ENCODE results near the gene NANOS2.
"Not testable (repeated sequence)": the region's sequence is repeated elsewhere in the genome, so short reads cannot be mapped to it uniquely, and the experiment has no call there.

The NANOS2 gene

DNA sequence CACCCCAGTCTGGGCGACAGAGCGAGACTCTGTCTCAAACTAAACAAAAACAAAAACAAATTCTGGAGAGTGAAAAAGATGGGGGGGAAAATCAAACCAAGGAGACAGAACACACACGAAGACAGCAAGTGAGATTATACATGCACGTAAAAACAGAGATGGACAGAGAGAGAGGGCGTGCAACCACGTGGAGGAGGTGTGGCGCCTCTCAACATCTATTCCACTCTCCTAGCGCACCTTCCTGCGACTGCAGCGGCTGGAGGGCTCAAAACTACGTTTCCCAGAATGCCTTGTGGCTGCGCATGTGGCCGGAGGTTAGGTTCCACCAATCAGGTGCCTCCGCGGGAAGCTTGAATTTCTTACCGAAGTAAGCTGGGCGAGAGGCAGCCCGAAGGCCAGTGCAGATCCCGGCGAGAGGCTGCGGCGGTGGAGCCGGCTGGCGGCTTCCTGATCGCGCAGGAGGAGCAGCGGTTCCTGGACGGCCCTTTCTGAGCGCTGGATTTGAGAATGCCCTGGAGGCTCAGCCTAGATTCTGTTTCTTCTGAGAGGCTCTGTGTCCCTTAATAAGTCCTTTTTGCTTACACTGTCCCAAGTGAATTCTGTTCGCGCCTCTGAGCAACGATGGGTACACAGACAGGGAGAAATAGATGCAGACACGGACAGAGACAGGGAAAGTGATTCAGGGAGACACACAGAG lies 13.1 kb upstream of the NANOS2 start:
- FAIRE-seq, result peak; percentile 94

DNA sequence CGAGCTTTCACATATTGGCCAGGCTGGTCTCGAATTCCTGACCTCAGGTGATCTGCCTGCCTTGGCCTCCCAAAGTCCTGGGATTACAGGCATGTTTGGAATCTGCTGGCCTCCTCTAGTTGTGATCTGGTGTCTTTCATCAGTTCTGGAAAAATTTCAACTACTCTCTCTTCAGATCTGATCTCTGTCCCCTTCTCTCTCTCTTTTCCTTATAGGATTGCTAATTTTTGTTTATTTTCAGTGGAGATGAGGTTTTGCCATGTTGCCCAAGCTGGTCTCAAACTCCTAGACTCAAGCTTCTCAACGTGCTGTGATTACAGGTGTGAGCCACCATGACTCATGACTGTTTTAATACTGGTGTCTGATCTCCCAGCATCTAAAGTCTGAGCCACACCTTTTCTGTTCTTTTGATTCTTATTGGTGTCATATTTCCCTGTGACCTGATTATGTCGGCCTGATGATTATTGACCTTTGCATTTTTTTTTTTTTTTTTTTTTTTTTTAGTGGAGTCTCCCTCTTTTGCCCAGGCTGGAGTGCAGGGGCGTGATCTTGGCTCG lies 10.4 kb upstream of the NANOS2 start:
- no peak for FAIRE-seq

DNA sequence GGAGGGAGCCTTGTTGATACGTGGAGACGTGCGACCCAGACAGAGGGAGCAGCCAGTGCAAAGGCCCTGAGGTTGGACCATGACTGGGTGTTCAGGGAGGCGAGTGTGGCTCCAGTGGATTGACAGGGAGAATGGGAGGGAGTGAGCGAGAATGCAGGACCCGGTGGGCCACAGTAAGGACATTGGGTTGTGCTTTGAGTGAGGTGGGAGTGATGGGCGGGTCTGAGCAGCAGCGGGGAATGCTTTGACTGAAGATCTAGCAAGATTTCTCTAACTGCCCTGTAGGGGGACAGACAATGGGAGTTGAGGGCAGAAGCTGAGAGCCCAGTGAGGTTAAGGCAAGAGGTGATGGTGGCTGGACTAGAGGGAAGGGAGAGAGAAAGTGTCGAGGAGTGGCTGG lies 7.7 kb upstream of the NANOS2 start:
- no peak for FAIRE-seq

DNA sequence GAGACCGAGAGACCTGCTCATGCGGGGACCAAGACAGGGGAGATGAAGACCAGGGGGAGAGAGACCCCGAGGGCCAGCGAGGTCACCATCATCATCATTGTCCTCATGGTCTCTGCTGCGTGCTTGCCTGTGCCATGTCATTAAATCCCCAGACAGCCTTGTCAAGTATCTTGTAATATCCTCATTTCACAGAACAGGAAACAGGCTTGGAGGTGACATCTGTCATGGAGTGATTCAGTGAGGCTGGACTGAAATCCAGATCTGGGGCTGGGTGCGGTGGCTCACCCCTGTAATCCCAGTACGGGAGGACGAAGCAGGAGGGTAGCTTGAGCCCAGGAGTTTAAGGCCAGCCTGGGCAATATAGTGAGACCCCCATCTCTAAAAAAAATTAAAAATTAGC lies 5.9 kb upstream of the NANOS2 start:
- FAIRE-seq, result no peak

DNA sequence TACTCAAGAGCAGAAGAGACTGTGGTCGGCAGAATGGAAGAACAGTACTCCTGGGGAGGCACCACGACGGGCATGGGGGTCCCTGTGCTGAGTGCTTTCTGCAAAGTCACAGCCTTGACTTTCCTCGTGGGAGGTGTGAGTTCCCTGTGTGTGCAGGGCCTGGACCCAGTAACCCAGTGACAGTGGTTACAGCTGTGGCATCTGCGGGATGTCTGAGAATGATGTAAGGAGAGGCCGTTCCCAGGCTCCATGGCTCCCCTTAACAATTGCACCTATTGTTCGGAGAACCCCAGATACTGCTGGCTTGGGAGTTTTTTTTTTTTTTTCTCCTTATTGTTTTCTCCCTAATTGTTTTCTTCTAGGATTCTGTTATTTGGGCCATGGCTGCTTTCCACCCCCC lies 5.1 kb upstream of the NANOS2 start:
- FAIRE-seq, result no peak

DNA sequence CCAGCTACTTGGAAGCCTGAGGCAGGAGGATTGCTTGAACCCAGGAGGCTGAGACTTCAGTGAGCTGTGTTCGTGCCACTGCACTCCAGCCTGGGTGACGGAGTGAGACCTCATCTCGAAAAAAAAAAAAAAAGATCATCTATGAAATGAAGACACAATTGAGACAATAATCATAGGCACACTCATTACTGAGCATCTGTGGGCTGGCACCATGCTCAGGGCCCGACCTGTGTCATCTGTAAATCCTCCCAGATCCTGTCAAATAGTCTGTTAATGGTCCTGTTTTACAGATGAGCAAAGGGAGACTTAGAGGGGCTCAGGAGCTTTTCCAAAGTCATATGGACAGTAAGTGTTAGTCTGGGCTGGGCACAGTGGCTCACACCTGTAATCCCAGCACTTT lies 4.1 kb upstream of the NANOS2 start:
- FAIRE-seq, result no peak

DNA sequence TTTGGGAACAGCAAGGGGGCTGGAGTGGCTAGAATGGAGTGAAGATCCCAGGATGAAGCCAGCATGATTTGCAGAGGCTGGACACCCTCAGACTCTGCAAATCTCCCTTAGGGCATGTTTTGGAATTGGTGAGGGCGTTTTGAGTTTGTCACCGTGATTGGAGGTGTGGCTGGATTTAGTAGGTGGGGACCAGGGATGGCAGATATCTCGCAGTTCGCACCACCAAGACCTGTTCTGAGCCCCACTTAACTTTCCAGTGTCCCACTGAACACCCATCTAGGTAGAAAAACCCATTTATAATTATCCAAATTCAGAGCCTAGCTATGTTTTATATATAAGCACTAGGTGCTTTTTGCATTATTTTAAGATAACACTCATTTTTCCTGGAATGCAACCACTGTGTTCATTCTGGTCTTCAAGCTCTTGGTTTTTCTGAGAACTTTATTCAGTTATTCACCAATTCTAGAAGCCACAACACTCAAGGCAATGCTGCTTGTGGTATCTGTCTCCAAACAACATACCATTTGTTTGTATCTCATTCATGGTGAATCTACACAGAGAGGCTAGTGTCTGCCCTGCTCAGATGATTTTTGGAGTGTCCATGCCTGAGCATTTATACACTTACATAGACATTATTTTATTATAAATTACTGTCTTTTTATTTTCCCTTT lies 3.0 kb upstream of the NANOS2 start:
- no peak for FAIRE-seq

DNA sequence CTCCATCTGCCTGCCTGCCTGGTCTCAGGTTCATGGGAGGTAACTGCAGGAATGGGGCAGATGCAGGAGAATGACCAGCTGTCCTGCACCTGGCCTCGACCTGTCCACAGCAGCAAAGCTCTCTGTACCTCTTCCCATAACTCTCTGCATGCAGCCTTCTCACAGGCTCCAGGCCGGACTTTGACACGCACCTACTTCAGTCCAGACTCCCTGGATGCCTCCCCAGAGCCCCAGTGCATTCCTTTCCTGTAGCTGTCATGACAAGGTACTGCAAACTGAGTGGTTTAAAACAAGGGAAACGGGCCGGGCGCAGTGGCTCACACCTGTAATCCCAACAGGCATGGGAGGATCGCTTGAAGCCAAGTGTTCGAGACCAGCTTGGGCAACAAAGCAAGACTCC lies 3.3 kb downstream of the NANOS2 start:
- FAIRE-seq, result no peak

DNA sequence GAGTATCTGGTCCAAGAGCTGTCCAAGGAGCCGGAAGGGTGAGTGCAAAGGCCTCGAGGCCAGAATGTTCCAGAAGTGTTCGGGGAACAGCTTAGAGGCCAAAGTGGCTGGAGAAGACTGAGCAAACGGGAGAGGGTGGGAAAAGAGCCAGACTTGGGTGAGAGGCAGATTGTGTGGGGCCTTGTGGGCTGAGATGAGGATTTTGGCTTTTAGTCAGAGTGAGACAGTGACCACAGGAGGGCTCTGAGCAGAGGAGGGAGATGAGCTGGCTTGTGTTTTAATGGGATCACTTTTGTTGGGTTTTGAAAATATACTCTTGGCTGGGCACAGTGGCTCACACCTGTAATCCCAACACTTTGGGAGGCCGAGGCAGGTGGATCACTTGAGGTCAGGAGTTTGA lies 5.6 kb downstream of the NANOS2 start:
- FAIRE-seq, result no peak

DNA sequence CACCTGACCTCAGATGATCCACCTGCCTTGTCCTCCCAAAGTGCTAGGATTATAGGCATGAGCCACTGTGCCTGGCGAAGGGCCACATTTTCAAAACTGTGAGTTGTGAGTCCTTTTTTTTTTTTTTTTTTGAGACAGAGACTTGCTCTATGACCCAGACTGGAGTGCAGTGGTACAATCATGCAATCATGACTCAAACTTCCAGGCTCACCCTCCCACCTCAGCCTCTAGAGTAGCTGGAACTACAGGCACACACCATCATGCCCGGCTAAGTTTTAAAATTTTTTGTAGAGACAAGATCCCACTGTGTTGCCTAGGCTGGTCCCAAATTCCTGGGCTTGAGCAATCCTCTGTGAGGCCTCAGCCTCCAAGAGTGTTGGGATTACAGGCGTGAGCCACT lies 8.4 kb downstream of the NANOS2 start:
- FAIRE-seq, result no peak

DNA sequence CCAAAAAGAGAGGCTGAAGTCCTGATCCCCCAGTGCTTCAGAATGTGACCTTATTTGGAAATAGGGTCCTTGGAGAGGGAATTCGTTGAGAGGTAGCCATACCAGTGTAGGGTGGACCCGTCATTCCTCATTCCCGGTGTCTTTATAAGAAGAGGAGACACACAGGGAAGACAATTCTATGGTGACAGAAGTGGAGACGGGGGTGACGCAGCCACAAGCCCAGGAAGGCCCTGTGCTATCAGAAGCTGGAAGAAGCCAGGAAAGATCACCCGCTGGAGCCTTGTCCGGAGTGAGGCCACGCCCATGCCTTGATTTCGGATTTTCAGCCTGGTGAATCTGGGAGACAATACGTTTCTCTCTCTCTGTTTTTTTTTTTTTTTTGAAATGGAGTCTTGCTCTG lies 9.6 kb downstream of the NANOS2 start:
- FAIRE-seq, result no peak

DNA sequence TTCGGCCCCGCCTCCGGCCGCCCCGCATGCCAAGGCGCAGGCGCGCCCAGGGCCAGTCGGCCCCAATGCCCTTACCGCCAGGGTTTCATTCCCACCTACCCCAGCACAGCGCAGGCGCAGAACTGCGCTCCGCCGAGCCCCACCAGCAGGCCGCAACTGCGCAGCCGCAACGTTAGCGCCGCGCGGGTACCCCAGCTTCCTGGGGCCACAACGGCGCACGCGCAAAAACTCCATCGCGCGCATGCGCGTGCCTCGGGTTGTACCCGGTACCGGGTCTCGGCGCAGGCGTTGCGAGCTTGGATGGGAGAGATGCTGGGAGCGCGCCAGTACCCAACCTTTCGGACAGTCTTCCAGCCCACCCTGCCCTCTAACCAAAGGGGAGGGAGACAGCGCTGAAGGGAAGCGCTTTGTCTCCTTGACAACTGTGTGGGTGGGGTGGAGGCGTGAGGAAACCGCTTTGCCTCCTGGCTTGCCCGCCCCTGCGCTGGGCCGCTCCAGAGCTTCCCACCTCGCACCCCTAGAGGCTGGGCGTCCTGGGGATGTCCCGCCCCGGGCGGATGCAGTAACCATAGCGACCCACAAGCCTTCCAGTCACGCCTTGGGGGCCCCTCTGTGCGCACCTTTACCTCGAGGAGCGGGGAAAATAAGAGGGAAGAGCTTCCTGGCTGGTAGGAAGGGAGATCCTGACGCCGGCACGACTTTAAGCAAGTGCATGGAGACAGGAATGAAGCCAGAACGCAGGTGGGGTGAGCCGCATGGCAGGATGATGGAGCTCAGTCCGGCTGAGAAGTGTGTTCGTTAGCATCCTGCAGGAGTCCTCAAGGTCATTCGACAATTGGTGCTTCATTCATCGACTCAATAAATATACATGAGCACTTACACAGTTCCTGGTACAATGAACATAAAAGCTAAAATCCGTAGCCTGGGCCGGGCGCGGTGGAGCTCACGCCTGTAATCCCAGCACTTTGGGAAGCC lies 11.6 kb downstream of the NANOS2 start:
- peak; percentile 94 for FAIRE-seq

DNA sequence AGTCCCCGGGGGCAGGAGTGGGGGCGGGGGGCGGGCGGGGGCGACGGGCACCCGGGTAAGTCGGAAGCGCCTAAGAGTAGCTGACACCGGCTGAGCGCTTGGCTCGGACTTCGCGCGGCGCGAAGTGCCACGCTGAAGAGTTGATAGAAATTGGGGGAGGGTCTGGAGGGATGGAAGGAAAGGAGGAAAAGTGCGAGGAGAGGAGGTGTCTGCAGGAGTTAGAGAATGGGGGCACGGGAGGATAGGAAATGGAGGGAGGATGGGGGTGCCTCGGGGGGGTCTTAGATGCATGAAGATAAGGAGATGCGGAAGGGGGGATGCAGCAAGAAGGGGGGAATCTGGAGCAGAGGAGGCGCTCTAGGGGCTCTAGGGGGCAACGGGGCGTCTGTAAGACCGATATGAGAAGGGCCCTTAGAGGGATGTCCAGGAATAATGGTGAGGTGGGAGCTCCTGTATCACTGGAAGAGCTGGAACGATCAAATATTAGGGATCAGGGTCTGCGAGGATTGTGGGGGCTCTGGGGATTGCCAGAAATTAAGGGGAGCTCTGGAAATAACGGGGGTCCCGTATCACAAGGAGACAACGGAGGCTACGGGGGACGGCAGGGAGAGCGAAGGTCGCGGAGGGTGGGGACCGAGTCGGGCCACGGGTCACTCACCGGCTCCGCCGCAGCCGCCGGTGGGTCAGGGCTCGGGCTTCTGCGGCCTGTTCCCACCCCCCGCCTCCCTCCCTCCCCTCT lies 12.5 kb downstream of the NANOS2 start, which contains the start of gene MYPOP:
TSS of gene MYPOP (minus strand) at position 702 of the 739 bp plus-strand sequence. CDS start 840 bp downstream, outside the sequence.
- FAIRE-seq, result no peak

DNA sequence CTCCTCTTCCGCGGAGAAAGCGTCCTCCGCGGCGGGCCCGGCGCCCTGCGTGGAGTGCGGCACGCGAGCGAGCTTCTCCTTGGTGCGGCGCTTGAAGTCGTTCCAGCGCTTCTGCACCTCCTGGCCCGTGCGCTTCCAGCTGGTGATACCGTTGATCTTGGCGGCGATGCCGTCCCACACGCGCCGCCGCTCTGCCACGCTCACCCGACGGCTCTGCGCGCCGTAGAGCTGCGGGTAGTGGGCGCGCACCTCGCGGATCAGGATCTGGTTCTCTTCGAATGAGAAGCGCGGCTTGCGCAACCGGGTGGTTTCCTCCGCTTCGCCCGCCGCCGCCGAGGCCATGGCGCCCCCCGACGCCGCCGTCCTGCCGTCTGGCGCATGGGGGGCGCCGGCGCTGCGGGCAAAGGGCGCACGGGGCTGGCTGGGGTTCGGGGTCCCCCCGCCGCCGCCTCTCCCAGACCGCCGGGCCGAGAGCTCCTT lies 13.1 kb downstream of the NANOS2 start:
- no peak for FAIRE-seq

DNA sequence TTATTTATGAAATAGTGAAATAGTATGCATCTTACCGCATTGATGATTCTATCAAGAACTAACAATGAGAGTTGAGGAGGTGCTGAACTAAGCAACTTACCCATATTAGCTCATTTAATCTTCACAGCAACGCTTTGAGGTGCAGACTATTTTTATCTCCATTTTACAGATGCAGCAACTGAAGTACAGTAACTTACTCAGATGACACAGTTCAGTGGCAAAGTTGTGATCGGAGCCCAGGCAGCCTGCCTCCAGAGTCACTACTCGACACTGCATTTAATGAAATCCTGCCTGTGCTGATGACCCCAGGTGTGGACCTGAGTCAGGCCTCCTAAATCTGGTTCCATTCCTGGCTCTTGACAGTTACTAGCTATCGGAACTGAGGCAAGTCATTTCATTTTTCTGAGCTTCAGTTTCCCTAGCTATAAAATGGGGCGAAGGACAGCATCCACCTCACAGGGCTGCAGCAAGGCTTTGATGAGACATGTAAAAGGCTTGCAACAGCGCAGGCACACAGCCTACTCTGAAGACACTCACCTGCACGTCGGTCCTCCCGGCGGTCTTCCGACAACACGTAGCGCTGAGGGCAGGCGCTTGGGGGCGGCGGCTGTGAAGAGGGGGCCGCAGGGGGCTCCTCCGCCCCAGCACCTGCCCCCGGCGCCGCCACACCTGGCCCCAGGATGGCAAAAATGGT lies 13.7 kb downstream of the NANOS2 start:
- no peak for FAIRE-seq

DNA sequence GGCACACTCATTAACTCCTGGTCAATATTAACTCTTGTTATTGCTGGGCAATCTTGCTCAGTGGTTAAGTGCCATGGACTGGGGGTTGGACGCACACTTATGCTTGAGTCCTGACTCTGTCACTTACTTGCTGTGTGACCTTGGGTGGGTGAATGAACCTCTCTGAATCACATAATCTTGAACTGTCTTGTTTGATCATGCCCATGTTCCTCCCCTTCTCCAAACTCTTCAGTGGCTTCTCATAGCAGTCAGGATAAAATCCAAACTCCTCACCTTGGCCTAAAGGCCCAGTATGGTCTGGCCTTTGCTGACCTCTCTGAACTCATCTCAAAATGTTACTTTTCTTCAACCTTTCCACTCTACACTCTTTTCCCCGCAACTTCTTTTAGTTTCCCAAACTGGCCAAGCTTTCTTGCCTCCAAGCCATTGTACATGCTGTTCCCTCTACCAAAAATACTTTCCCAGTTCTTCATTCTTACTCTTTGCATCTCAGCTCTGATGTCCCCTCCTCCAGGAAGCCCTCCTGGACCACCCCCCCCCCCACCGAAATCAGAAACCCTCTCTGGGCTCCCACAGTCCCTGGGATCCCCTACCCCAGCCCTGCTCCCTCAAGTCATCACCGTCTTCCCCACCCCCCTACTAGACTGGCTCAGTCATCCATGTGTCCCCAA lies 14.5 kb downstream of the NANOS2 start:
- no peak for FAIRE-seq

DNA sequence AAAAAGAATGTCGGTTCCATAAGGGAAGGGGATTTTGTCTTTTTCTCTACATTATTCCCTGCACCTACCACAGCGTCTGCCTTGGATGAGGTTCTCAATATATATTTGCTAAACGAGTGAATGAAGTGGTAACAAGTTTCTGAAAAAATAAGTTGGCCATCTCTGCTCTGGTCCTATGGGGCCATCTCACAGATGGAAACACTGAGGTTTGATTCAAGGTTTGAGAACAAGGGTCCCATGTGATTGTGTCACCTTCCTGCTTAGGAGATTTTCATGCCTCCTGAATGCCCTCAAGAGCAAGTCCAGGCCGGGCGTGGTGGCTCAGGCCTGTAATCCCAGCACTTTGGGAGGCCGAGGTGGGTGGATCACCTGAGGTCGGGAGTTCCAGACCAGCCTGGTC lies 15.3 kb downstream of the NANOS2 start:
- FAIRE-seq, result no peak

DNA sequence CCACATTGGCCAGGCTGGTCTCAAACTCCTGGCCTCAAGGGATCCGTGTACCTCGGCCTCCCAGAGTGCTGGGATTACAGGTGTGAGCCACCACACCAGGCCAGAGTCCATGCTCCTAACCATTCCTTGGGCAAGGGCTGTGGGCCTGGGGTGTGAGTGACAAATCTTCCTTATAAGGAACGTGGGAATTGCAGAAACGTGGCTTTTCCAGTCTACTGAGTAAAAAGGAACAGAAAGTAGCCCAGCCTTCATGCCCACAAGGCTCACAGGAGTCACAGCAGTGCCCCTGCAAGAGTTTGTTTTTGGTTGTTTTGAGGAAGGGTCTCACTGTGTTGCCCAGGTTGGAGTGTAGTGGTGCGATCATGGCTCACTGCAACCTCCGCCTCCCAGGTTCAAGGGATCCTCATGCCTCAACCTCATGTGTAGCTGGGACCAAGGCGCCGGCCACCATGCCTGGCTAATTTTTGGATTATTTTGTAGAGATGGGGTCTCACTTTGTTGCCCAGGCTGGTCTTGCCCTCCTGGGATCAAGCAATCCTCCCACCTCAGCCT lies 17.2 kb downstream of the NANOS2 start:
- no peak for FAIRE-seq

DNA sequence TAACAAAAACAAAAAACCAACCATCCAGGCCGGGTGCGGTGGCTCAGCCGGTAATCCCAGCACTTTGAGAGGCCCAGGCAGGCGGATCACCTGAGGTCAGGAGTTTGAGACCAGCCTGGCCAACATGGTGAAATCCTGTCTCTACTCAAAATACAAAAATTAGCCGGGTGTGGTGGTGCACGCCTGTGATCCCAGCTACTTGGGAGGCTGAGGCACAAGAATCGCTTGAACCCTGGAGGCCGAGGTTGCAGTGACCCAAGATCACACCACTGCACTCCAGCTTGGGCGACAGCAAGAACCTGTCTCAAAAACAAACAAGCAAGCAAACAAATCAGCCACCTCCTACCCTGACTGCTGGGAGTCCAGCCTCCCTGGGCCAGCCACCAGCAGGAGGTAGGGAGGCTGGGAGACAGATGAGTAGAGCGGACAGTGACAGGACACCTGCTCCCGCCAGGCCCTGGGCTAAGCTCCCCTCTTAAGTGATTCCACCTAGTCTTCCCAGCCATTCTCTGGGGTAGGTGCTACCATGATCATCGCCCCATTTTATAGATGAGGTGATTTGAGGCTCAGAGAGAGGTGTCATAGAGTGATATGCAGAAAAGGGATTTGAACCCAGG lies 18.5 kb downstream of the NANOS2 start:
- FAIRE-seq, result not testable (repeated sequence)

DNA sequence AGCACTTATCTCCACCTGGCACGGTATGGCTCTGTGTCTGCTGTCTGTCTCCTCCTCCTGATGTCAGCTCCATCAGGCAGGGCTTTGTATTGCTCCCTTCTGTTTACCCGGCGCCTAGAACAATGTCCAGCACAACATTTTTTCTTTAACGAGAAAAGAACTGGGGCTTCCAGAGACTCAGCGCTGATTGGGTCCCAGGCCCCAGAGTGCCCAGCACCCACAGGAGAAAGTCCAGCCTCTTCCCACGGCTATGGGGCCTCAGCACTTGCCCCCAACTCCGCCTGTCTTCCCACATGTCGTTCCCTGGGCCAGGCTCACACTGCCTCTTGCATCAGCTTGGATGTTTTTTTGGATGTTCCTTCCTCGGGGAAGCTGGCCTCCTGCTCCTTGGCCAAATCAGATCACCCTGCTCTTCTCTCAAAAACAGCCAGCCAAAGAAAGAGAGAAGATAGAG lies 19.0 kb downstream of the NANOS2 start:
- FAIRE-seq, result no peak
